Left lung (tissue), 10 donors: ENCODE results near the gene SMAD2. TPM values are rescaled to one million over a fixed set of nuclear protein-coding genes. Genes with fewer than 3 reads are reported as not detected.

Source experiments
- ATAC-seq: fragments of 200-7000 bp; cut with Tn5 transposase; one replicate; pipeline ENCODE4 v1.9.1; 2020; ENCODE audit warnings: moderate library complexity
- DNase-seq, 4 donors: peaks; one replicate each; pipeline ENCODE4 v3.0.0-alpha.2; 2013 to 2020
- H3K27ac ChIP-seq, 2 donors: fragments of 200-600 bp; sonication (generic) in 1 of 2; one replicate each; pipeline versions ENCODE4 v1.5.0 to v1.8.0; 2020 to 2021
- H3K27me3 ChIP-seq, 2 donors: fragments of 200-600 bp; sonication (generic) in 1 of 2; one replicate each; pipeline versions ENCODE4 v1.5.0 to v1.8.0; 2020 to 2021
- H3K36me3 ChIP-seq, 2 donors: fragments of 200-600 bp; sonication (generic) in 1 of 2; one replicate each; pipeline versions ENCODE4 v1.5.0 to v1.8.0; 2020 to 2021
- H3K4me1 ChIP-seq, 2 donors: fragments of 200-600 bp; one replicate each; pipeline ENCODE4 v1.8.0; 2021
- H3K4me3 ChIP-seq, 2 donors: fragments of 200-600 bp; sonication (generic) in 1 of 2; one replicate each; pipeline versions ENCODE4 v1.5.0 to v1.8.0; 2020 to 2021; ENCODE audit warnings: mild to moderate bottlenecking in 1 of 2
- H3K9me3 ChIP-seq, 2 donors: fragments of 200-600 bp; sonication (generic) in 1 of 2; one replicate each; pipeline versions ENCODE4 v1.5.0 to v1.8.0; 2020 to 2021
- CTCF ChIP-seq, 2 donors: fragments of 200-600 bp; sonication (generic) in 1 of 2; IDR thresholded peaks; one replicate each; pipeline versions ENCODE4 v1.5.0 to v1.8.0; 2021; ENCODE audit warnings: antibody characterized with exemption in 2 of 2
- intact Hi-C, 2 donors: fragments of 100-400 bp; cut with DNase I; formaldehyde crosslinking; loops; one replicate each; pipeline versions ENCODE4 v1.11.2 to v1.14.2; 2022
- polyA plus RNA-seq, 6 donors: library from polyadenylated mRNA; unstranded; fragments of 120-200 nt; gene quantifications; one replicate each; pipeline ENCODE4 v1.2.1, GENCODE V29; 2013; ENCODE audit not compliant: insufficient read length in 6 of 6
- total RNA-seq, 2 donors: library from RNA; stranded (reverse); fragmentation: NEBNext Ultra II Directional; extraction: Animal tissue kit (Norgen Biotek cat#: 25700); gene quantifications; one replicate each; pipeline ENCODE4 v1.2.1, GENCODE V29; 2021
- donor health status: DM: no; HTN: yes; CAD: no.
- donor health status: DM: no; HTN: no; CAD: no.

The SMAD2 gene
- total and polyA plus RNA-seq, 8 donors: 75.9 to 143 (median 85.9) TPM

GRCh38 chr18:47815486-47816270, 114.8 kb downstream of the SMAD2 start:
- Histone ChIP-seq H3K36me3 (no peaks in the 10 kb centered on the region), H3K27me3 (no peaks in the 10 kb centered on the region), H3K4me1 (no peaks in the 10 kb centered on the region), H3K4me3 (no peak overlapping the region), H3K27ac (no peak overlapping the region), H3K9me3 (no peaks in the 10 kb centered on the region)
- no peak for DNase-seq
- TF ChIP-seq CTCF (IDR thresholded peaks at IDR 0.05): no peak
- ATAC-seq: peak; percentile 71
- intact Hi-C loops: no loop called here

GRCh38 chr18:47809420-47809819, 121.0 kb downstream of the SMAD2 start:
- no peaks in the 10 kb centered on the region for H3K4me1 ChIP-seq
- no peak overlapping the region for H3K27ac ChIP-seq
- H3K4me3 ChIP-seq: no peak overlapping the region
- no peak for ATAC-seq
- no peaks in the 10 kb centered on the region for H3K36me3 ChIP-seq
- no peaks in the 10 kb centered on the region for H3K9me3 ChIP-seq
- no peaks in the 10 kb centered on the region for H3K27me3 ChIP-seq
- intact Hi-C loops: no loop called here
- TF ChIP-seq CTCF (IDR thresholded peaks at IDR 0.05): no peak
- DNase-seq: no peak

- no peaks in the 10 kb centered on the region for H3K27me3 ChIP-seq
- no peaks in the 10 kb centered on the region for H3K4me1 ChIP-seq
- no peak for ATAC-seq
- no peak for TF ChIP-seq CTCF (IDR thresholded peaks at IDR 0.05)
- no peaks in the 10 kb centered on the region for H3K36me3 ChIP-seq
- H3K9me3 ChIP-seq: no peaks in the 10 kb centered on the region
- intact Hi-C loops: no loop called here
- no peak overlapping the region for H3K27ac ChIP-seq
- no peak overlapping the region for H3K4me3 ChIP-seq
- DNase-seq: no peak
Measured at GRCh38 chr18:47802802-47803201, 127.7 kb downstream of the SMAD2 start.

GRCh38 chr18:47801817-47802216, 128.6 kb downstream of the SMAD2 start:
- DNase-seq (no peak), ATAC-seq (no peak)
- H3K4me1 ChIP-seq: no peaks in the 10 kb centered on the region
- no peaks in the 10 kb centered on the region for H3K27me3 ChIP-seq
- no peak for TF ChIP-seq CTCF (IDR thresholded peaks at IDR 0.05)
- no peak overlapping the region for H3K27ac ChIP-seq
- H3K9me3 ChIP-seq: no peaks in the 10 kb centered on the region
- intact Hi-C loops: no loop called here
- no peaks in the 10 kb centered on the region for H3K36me3 ChIP-seq
- no peak overlapping the region for H3K4me3 ChIP-seq

GRCh38 chr18:47800756-47801155, 129.7 kb downstream of the SMAD2 start:
- H3K36me3 ChIP-seq: no peaks in the 10 kb centered on the region
- TF ChIP-seq CTCF (IDR thresholded peaks at IDR 0.05): no peak
- no peaks in the 10 kb centered on the region for H3K27me3 ChIP-seq
- H3K4me3 ChIP-seq: no peak overlapping the region
- no peaks in the 10 kb centered on the region for H3K4me1 ChIP-seq
- intact Hi-C loops: no loop called here
- no peak for DNase-seq
- ATAC-seq: no peak
- H3K27ac ChIP-seq: no peak overlapping the region
- H3K9me3 ChIP-seq: no peaks in the 10 kb centered on the region
